ENCODE results near the gene CACFD1.
"Not testable (repeated sequence)": the region's sequence is repeated elsewhere in the genome, so short reads cannot be mapped to it uniquely, and the experiment has no call there.

Gene CACFD1

GRCh38 chr9:133437753-133438531, 21.8 kb upstream of the CACFD1 start:
- DNase-seq, result no peak

GRCh38 chr9:133439337-133439736, 20.4 kb upstream of the CACFD1 start:
- DNase-seq, result no peak

DNA sequence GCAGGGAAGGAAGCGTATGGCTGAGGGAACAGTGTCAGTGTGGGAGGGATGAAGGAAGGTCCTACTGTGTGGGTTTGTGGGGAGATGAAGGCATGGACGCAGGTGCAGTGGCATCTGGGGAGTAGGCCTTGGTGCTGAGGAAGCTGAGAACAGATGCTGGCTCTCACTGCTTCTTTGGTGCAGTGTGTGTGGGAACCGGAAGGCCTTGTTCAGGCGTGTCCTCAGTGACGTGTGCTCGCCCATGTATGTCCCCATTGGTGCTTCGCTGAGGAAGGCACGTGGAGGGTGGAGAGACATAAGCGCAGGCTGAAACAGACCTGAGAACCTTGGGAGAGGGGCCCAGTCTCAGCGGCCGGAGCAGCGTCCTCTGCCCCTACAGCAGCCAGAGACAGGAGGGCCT, 18.9 kb upstream of the CACFD1 start:
- DNase-seq, result no peak

- DNase-seq, result no peak
Measured at GRCh38 chr9:133441571-133441970, 18.2 kb upstream of the CACFD1 start.

DNA sequence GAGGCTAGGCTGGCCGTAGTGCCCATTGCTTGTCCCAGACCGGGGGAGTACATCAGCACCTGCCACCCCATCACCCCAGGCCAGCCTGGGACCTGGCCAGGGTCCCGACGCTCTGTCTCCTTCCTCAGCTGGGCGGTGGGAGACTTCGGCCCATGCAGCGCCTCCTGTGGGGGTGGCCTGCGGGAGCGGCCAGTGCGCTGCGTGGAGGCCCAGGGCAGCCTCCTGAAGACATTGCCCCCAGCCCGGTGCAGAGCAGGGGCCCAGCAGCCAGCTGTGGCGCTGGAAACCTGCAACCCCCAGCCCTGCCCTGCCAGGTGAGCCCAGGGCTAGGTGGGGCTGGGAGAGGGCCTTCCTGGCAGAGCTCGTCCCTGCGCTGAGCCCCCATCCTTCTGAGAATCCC, 16.5 kb upstream of the CACFD1 start:
- DNase-seq, result no peak

GRCh38 chr9:133443982-133444381, 15.8 kb upstream of the CACFD1 start:
- no peak for DNase-seq

DNA sequence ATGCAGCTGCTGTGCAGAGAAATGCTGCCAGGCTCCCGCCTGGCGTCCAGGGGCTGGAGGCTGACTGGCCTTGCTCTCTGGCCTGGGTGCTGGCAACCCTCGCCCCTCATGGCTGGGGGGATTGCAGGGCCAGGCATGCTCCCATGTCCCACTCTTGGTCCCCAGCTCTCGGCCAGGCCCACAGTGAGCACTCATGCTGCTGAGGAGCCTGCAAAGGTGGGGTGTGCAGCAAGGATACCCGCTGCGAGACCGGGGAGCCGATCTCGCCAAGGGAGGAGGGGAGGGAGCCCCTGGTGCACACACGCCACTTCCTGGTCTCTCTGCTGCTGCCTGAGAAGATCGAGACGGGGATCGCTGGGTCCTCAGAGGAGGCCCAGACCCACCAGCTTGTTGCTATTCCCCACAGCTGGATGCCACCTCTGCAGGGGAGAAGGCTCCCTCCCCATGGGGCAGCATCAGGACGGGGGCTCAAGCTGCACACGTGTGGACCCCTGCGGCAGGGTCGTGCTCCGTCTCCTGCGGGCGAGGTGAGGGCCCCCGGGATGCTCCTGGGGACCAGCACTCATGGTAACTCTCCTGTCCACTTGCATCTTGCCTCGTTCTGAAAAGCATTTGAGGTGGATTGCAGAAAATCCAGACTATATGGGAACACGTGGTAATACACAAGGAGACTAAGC, 14.3 kb upstream of the CACFD1 start:
- DNase-seq, result no peak

GRCh38 chr9:133448487-133448972, 11.2 kb upstream of the CACFD1 start:
- DNase-seq, result no peak

DNA sequence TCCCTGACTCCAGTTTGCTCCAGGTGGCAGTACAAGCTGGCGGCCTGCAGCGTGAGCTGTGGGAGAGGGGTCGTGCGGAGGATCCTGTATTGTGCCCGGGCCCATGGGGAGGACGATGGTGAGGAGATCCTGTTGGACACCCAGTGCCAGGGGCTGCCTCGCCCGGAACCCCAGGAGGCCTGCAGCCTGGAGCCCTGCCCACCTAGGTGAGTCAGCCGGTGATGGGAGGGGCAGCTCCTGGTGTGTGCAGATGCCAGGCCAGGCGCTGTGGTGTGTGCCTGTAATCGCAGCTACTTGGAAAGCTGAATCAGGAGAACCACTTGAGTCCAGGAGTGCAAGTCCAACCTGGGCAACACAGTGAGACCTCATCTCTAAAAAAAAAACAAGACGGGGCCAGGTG, 10.0 kb upstream of the CACFD1 start:
- no peak for DNase-seq

- not testable (repeated sequence) for DNase-seq
Measured at GRCh38 chr9:133451865-133452264, 7.9 kb upstream of the CACFD1 start.

GRCh38 chr9:133452562-133452961, 7.2 kb upstream of the CACFD1 start:
- no peak for DNase-seq

DNA sequence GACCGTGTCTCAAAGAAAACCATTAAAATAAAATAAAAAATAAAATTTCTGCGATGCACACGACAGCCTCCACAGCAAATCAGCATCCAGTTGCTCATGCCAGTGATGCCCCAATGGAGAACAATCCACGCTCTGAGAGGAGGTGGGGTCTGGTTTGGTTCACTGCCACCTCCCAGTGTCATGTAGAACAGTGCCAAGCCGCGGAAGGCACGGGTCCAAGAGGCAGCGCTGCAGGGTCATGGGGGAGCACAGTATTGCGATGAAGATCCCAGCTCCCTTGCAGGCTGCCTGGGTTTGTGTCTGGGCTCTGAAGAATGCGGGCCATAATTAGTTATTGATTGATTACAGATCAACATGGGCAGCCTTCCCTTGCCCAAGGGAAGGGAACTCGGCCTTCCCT, 6.1 kb upstream of the CACFD1 start:
- DNase-seq, result no peak

DNA sequence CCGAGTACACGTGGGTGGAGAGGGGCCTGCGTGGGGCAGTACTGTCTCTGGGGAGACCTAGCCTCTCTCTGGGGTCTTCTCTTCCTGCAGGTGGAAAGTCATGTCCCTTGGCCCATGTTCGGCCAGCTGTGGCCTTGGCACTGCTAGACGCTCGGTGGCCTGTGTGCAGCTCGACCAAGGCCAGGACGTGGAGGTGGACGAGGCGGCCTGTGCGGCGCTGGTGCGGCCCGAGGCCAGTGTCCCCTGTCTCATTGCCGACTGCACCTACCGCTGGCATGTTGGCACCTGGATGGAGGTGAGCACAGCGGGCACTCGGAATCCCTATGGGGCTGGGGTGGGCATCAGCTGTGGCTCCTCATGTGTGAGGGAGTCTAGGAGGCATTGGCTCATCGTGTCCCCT, 5.5 kb upstream of the CACFD1 start:
- no peak for DNase-seq

GRCh38 chr9:133454943-133455673, 4.7 kb upstream of the CACFD1 start:
- DNase-seq, result no peak

- no peak for DNase-seq
Measured at GRCh38 chr9:133455936-133456335, 3.8 kb upstream of the CACFD1 start.

- no peak for DNase-seq
Measured at GRCh38 chr9:133456409-133456808, 3.4 kb upstream of the CACFD1 start.

DNA sequence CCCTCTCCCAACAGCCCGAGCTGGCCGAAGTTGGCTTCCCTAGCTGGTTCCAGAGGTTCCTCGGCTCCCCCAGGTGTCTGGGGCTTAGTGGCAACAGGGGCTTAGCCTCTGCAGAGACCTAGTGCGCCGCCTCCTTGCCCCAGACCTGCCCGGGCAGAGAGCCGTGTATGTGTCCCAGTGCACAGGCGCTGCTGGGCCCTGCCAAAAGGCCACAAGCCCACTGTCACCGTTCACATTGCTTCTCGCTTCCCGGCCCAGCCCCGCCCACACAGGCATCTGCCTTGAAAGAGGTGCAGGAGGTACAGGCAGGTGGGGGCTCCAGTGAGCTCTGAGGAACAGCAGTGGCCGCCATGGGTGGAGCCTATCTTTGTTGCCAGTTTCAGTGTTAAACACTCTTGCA, 2.5 kb upstream of the CACFD1 start:
- DNase-seq, result no peak

DNA sequence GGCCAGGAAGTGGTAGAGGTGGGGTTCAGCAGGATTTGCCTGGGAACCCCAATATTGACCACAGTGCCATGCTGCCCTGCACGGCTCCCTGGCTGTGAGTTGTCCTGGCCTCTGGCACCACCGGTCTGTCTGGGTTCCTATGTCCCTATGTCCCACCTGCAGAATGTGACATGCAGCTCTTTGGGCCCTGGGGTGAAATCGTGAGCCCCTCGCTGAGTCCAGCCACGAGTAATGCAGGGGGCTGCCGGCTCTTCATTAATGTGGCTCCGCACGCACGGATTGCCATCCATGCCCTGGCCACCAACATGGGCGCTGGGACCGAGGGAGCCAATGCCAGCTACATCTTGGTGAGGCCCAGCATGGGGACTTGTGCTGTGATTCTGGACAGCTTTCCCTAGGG, 2.0 kb upstream of the CACFD1 start:
- no peak for DNase-seq

- DNase-seq, result no peak
Measured at GRCh38 chr9:133458643-133459312, 1.0 kb upstream of the CACFD1 start.

- peak; percentile 70 for DNase-seq
Measured at GRCh38 chr9:133460405-133461175, 812 bp downstream of the CACFD1 start.

GRCh38 chr9:133461975-133462374, 2.2 kb downstream of the CACFD1 start:
- DNase-seq, result no peak

Measured in right kidney (tissue), 1 donor.